ENCODE measurements around the gene DLG1. TPM values are rescaled to one million over a fixed set of nuclear protein-coding genes. Genes with fewer than 3 reads are reported as not detected.

The DLG1 gene
- total RNA-seq, 1 experiment from 2014 or later: 90.2 TPM

DNA sequence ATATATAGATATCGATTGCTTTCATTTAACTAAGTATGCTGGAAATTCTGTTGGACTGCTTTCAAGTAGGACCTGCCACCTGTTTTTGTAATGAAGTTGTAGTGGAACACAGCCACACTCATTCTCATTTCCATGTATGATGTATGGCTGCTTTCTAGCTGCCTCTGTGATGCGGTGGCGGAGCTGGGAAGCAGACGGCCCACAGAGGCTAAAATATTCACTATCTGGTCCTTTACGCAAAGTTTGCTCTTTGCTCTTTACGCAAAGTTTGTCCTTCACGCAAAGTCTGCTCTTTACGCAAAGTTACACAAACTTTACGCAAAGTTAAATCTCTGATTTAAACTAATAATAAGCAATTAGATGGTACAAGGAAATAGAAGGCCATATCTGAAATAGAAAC is 91.5 kb downstream of the DLG1 start:
- Histone ChIP-seq H3K27ac (ENCODE audit: low read length) (no peak overlapping the region), H3K4me3 (ENCODE audit: low read depth in 2 of 2, low read length in 2 of 2) (no peak overlapping the region), H3K27me3 (ENCODE audit: control insufficient read depth, insufficient read depth, low read length) (no peaks in the 10 kb centered on the region), H3K36me3 (ENCODE audit: control insufficient read depth, insufficient read depth, low read length) (no peaks in the 10 kb centered on the region), H3K9me3 (ENCODE audit: control insufficient read depth, insufficient read depth, low read depth, low read length) (no peaks in the 10 kb centered on the region), H3K4me1 (ENCODE audit: control insufficient read depth, insufficient read depth, low read length) (peaks cover 13% of the 10 kb centered on the region)
- DNase-seq (ENCODE audit: low read depth, low spot score): no peak
- in situ Hi-C loops (cut with HindIII; ENCODE audit: low pct_unique_long_range_greater_than_20kb, low sequenced_read_pairs) (no loop called here), intact Hi-C loops (cut with micrococcal nuclease; ENCODE audit: unreplicated experiment) (no loop called here)
- CTCF ChIA-PET: no interaction called here
- no TSS peak for BruUV-seq (replicated peaks)
- TF ChIP-seq REST (IDR thresholded peaks at IDR 0.05; ENCODE audit: insufficient read depth in 1 of 2, low read depth in 2 of 2, low read length in 1 of 2) (no peak), POLR2AphosphoS5 (IDR thresholded peaks at IDR 0.05; ENCODE audit: low read depth, low read length) (no peak), SIN3A (IDR thresholded peaks at IDR 0.05; ENCODE audit: borderline replicate concordance, insufficient read depth, low read depth, low read length) (no peak), TCF7L2 (IDR thresholded peaks at IDR 0.05; ENCODE audit: low read depth, low read length) (no peak), CTCF (IDR thresholded peaks at IDR 0.05) (no peak)
- POLR2A ChIA-PET: no interaction called here
- no peak for ATAC-seq

GRCh38 chr3:197205675-197206074 is 92.7 kb downstream of the DLG1 start:
- intact Hi-C loops (cut with micrococcal nuclease; ENCODE audit: unreplicated experiment): no loop called here
- in situ Hi-C loops (cut with HindIII; ENCODE audit: low pct_unique_long_range_greater_than_20kb, low sequenced_read_pairs): no loop called here
- Histone ChIP-seq H3K9me3 (ENCODE audit: control insufficient read depth, insufficient read depth, low read depth, low read length) (no peaks in the 10 kb centered on the region), H3K4me1 (ENCODE audit: control insufficient read depth, insufficient read depth, low read length) (peaks cover 13% of the 10 kb centered on the region), H3K36me3 (ENCODE audit: control insufficient read depth, insufficient read depth, low read length) (no peaks in the 10 kb centered on the region), H3K27me3 (ENCODE audit: control insufficient read depth, insufficient read depth, low read length) (no peaks in the 10 kb centered on the region), H3K4me3 (ENCODE audit: low read depth in 2 of 2, low read length in 2 of 2) (no peak overlapping the region), H3K27ac (ENCODE audit: low read length) (no peak overlapping the region)
- TF ChIP-seq TCF7L2 (IDR thresholded peaks at IDR 0.05; ENCODE audit: low read depth, low read length) (no peak), CTCF (IDR thresholded peaks at IDR 0.05) (no peak), REST (IDR thresholded peaks at IDR 0.05; ENCODE audit: insufficient read depth in 1 of 2, low read depth in 2 of 2, low read length in 1 of 2) (no peak), SIN3A (IDR thresholded peaks at IDR 0.05; ENCODE audit: borderline replicate concordance, insufficient read depth, low read depth, low read length) (no peak), POLR2AphosphoS5 (IDR thresholded peaks at IDR 0.05; ENCODE audit: low read depth, low read length) (no peak)
- BruUV-seq (replicated peaks): no TSS peak
- no peak for DNase-seq (ENCODE audit: low read depth, low spot score)
- ChIA-PET POLR2A (no interaction called here), CTCF (no interaction called here)
- ATAC-seq: no peak
